ENCODE data around the gene KLHDC8A. TPM values are rescaled to one million over a fixed set of nuclear protein-coding genes. Genes with fewer than 3 reads are reported as not detected.

Gene KLHDC8A
- total and polyA plus RNA-seq, 2 of the 4 experiments (the other 2 are of a cell fraction), result not detected

DNA sequence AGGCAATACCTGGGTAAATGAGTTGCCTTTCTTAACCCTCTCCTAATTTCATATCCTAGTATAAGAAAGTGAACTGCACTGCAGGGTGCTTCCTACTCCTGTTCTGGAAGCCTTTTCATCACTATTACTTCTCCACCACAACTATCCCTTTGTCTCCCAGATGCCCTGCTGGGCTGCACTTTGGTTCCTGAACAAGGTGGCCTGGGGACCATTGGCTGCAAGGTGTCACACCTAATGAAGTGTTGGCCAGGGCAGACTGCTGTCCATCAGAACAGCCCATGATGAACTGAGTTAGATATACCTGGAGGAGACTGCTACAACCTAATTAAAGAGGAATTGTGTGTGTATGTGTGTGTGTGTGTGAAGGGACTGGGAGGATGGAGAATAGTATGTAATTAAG lies 1.9 kb upstream of the KLHDC8A start:
- no peak overlapping the region for H3K18ac ChIP-seq (ENCODE audit: low read depth, low read length)

More for the DNA sequence above, 1.9 kb upstream of the KLHDC8A start:
- in situ Hi-C loops (cut with MboI; ENCODE audit: low sequenced_read_pairs) (no loop called here), intact Hi-C loops (cut with micrococcal nuclease) (loop anchor here (10.0 kb wide), 1 partner anchor 296 kb away; no protein-coding TSS in a partner anchor), dilution Hi-C loops (cut with HindIII; ENCODE audit: low sequenced_read_pairs, unreplicated experiment) (no loop called here)
- Histone ChIP-seq H4K20me1 (ENCODE audit: insufficient read depth, low read length) (no peaks in the 10 kb centered on the region), H3K27me3 (ENCODE audit: control insufficient read depth, insufficient read depth, low read length) (peaks cover 45% of the 10 kb centered on the region), H3K4ac (ENCODE audit: low read depth, low read length) (no peak overlapping the region), H2BK120ac (ENCODE audit: low read depth, low read length) (no peak overlapping the region), H2BK5ac (ENCODE audit: low read depth, low read length, poor library complexity, severe bottlenecking) (no peak overlapping the region), H3K9ac (ENCODE audit: low read depth, low read length) (no peak overlapping the region), H3K9me3 (ENCODE audit: control insufficient read depth, insufficient read depth, low read length) (no peaks in the 10 kb centered on the region), H4K91ac (ENCODE audit: insufficient read depth, low read depth, low read length) (no peak overlapping the region), H3K14ac (replicated peaks; ENCODE audit: low read depth, low read length) (no peak overlapping the region), H4K8ac (ENCODE audit: low read depth in 2 of 2, low read length in 2 of 2) (no peak overlapping the region), H3K4me3 (ENCODE audit: insufficient read depth, low read depth, low read length) (no peak overlapping the region), H3K9me1 (ENCODE audit: insufficient read depth, low read length) (no peaks in the 10 kb centered on the region), H2AK5ac (ENCODE audit: low read depth, low read length) (no peak overlapping the region), H3K36me3 (ENCODE audit: control insufficient read depth, insufficient read depth, low read length) (no peaks in the 10 kb centered on the region), H4K5ac (ENCODE audit: low read depth, low read length) (no peak overlapping the region), H2AFZ (replicated peaks; ENCODE audit: low read length, poor library complexity) (no peak overlapping the region), H3K23ac (ENCODE audit: low read depth, low read length) (no peak overlapping the region), H3K56ac (ENCODE audit: extremely low read depth, insufficient read depth, low read length) (no peak overlapping the region), H3K27ac (ENCODE audit: insufficient read depth, low read length) (no peak overlapping the region), H2AK9ac (replicated peaks; ENCODE audit: low read depth, low read length, poor library complexity) (no peak overlapping the region), H3K4me2 (ENCODE audit: low read depth, low read length) (no peak overlapping the region), H3K79me1 (ENCODE audit: low read depth in 1 of 2, low read length in 2 of 2) (no peaks in the 10 kb centered on the region), H2BK15ac (ENCODE audit: low read depth, low read length) (no peak overlapping the region), H3K4me1 (ENCODE audit: control insufficient read depth, insufficient read depth, low read length) (no peaks in the 10 kb centered on the region; the same call in 1 of the 2 replicates), H2BK20ac (ENCODE audit: low read depth, low read length) (no peak overlapping the region)
- DNase-seq (no peak), ATAC-seq (ENCODE audit: low read depth) (no peak)
- TF ChIP-seq CHD1 (IDR thresholded peaks at IDR 0.05; ENCODE audit: low read depth, low read length), result no peak
- TF ChIP-seq, protein P1, sequence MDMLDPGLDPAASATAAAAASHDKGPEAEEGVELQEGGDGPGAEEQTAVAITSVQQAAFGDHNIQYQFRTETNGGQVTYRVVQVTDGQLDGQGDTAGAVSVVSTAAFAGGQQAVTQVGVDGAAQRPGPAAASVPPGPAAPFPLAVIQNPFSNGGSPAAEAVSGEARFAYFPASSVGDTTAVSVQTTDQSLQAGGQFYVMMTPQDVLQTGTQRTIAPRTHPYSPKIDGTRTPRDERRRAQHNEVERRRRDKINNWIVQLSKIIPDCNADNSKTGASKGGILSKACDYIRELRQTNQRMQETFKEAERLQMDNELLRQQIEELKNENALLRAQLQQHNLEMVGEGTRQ (IDR thresholded peaks at IDR 0.05; ENCODE audit: low read depth, low read length), result no peak
- TF ChIP-seq CEBPB (IDR thresholded peaks at IDR 0.05; ENCODE audit: low read depth, low read length), result no peak
- TF ChIP-seq RCOR1 (IDR thresholded peaks at IDR 0.05; ENCODE audit: insufficient replicate concordance, low read length), result no peak
- POLR2A ChIA-PET (ENCODE audit: unreplicated experiment), result no interaction called here
- CTCF ChIA-PET, result no interaction called here
- no TSS peak for BruUV-seq (replicated peaks)

All from IMR-90 (cell line).